Motor neuron (in vitro differentiated cells): ENCODE measurements around the gene HNRNPLL. TPM values are rescaled to one million over a fixed set of nuclear protein-coding genes. Genes with fewer than 3 reads are reported as not detected.
A peak's percentile ranks its signal among the peaks of the same experiment; 100 is the strongest.

ENCODE experiments used
- ATAC-seq, 8 experiments: fragments of 200-7000 bp; cut with Tn5 transposase; replicated peaks in 6 of 8; 2 replicates each; pipeline ENCODE4 v1.8.0; 2021; ENCODE audit warnings: mild to moderate bottlenecking in 8 of 8, moderate library complexity in 8 of 8
- H3K27ac ChIP-seq, 2 donors: fragments of 250-450 bp; sonication (Bioruptor Pico); 2 replicates each; pipeline ENCODE4 v1.9.0; 2021; ENCODE audit warnings: antibody characterized with exemption in 2 of 2, mild to moderate bottlenecking in 2 of 2, moderate library complexity in 1 of 2
- H3K4me1 ChIP-seq, 2 donors: fragments of 250-450 bp; sonication (Bioruptor Pico); replicated peaks in 1 of 2; 2 replicates each; pipeline ENCODE4 v1.6.1; 2021; ENCODE audit warnings: antibody characterized with exemption in 2 of 2, mild to moderate bottlenecking in 2 of 2, moderate library complexity in 1 of 2
- H3K4me3 ChIP-seq, 5 donors: fragments of 250-450 bp; sonication (Bioruptor Pico); 2 replicates each; pipeline ENCODE4 v1.9.0; 2021; ENCODE audit warnings: antibody characterized with exemption in 5 of 5, mild to moderate bottlenecking in 5 of 5, moderate library complexity in 4 of 5
- WGBS, 10 experiments: fragments of 450-650 bp; shearing (Covaris generic); methylation state at CpG; one replicate each; pipeline ENCODE4 v1.0.0; 2022; 5-methylcytosine and 5-hydroxymethylcytosine counted together
- in situ Hi-C, 9 experiments: fragments of 400-800 bp; cut with MboI; loops; one replicate each; pipeline ENCODE4 v1.15.0; 2021; ENCODE audit warnings: low sequenced_read_pairs in 9 of 9, low pct_unique_long_range_greater_than_20kb in 2 of 9; ENCODE audit not compliant: unreplicated experiment in 9 of 9
- total RNA-seq, 8 experiments: library from RNA; unstranded; fragments of 300-600 nt; gene quantifications; 2 replicates each; pipeline versions ENCODE4 v1.2.3 to v1.2.4, GENCODE V29; 2022

The HNRNPLL gene
- total RNA-seq, 8 experiments from 2014 or later, result 28.2 to 71.5 (median 46.2) TPM

- Histone ChIP-seq H3K4me3 (peak overlapping the region; percentile 67 to 80 (median 70)), H3K4me1 (peaks cover 19 to 27% of the 10 kb centered on the region in 2 donors), H3K27ac (no peak overlapping the region)
- in situ Hi-C loops, result loop anchor here in 3 of 9 experiments (10.0 to 25.0 kb wide), 3 partner anchors 113 to 238 kb away; no protein-coding TSS in a partner anchor
- 1 to 56% (median 18%) methylated on average over 2 to 4 of the region's 4 CpGs; no CpG with 5 or more reads in 1 of the 10 experiments for WGBS, 10 experiments
- ATAC-seq, result no peak
Measured at GRCh38 chr2:38599706-38600105, 3.0 kb downstream of the HNRNPLL start.

GRCh38 chr2:38598991-38599295 is 3.8 kb downstream of the HNRNPLL start:
- 0 to 40% (median 0%) methylated on average over 1 of the region's 1 CpG; no CpG with 5 or more reads in 3 of the 10 experiments for WGBS, 10 experiments
- in situ Hi-C loops, result loop anchor here in 1 of 9 experiments (25.0 kb wide), 1 partner anchor 238 kb away; no protein-coding TSS in a partner anchor
- no peak for ATAC-seq
- peak overlapping the region in 1 of 5 donors; percentile 0 for H3K4me3 ChIP-seq
- no peak overlapping the region for H3K27ac ChIP-seq
- H3K4me1 ChIP-seq, result peaks cover 17 to 25% of the 10 kb centered on the region in 2 donors

GRCh38 chr2:38598200-38598990 is 4.3 kb downstream of the HNRNPLL start:
- WGBS, 10 experiments, result 60 to 100% (median 81%) methylated on average over 1 to 5 of the region's 5 CpGs
- H3K27ac ChIP-seq, result no peak overlapping the region
- no peak for ATAC-seq
- peak overlapping the region in 1 of 5 donors; percentile 0 for H3K4me3 ChIP-seq
- H3K4me1 ChIP-seq, result peaks cover 14 to 22% of the 10 kb centered on the region in 2 donors
- in situ Hi-C loops, result loop anchor here in 1 of 9 experiments (25.0 kb wide), 1 partner anchor 239 kb away; no protein-coding TSS in a partner anchor

GRCh38 chr2:38597115-38597514 is 5.6 kb downstream of the HNRNPLL start:
- WGBS, 10 experiments, result 84 to 100% (median 96%) methylated on average over 5 of the region's 5 CpGs
- Histone ChIP-seq H3K27ac (no peak overlapping the region), H3K4me1 (peaks cover 18 to 22% of the 10 kb centered on the region in 2 donors), H3K4me3 (no peak overlapping the region)
- in situ Hi-C loops, result loop anchor here in 1 of 9 experiments (25.0 kb wide), 1 partner anchor 240 kb away; no protein-coding TSS in a partner anchor
- no peak for ATAC-seq

- Histone ChIP-seq H3K4me3 (no peak overlapping the region), H3K4me1 (peaks cover 18 to 22% of the 10 kb centered on the region in 2 donors), H3K27ac (no peak overlapping the region)
- 91 to 100% (median 100%) methylated on average over 1 to 6 of the region's 6 CpGs for WGBS, 10 experiments
- ATAC-seq, result no peak
- in situ Hi-C loops, result loop anchor here in 1 of 9 experiments (25.0 kb wide), 1 partner anchor 241 kb away; no protein-coding TSS in a partner anchor
Measured at GRCh38 chr2:38596229-38596628, 6.5 kb downstream of the HNRNPLL start.

GRCh38 chr2:38592951-38593350 is 9.8 kb downstream of the HNRNPLL start:
- in situ Hi-C loops, result loop anchor here in 1 of 9 experiments (25.0 kb wide), 1 partner anchor 244 kb away; no protein-coding TSS in a partner anchor
- Histone ChIP-seq H3K4me3 (no peak overlapping the region), H3K4me1 (peaks cover 4 to 7% of the 10 kb centered on the region in 2 donors), H3K27ac (no peak overlapping the region)
- 0 to 93% (median 75%) methylated on average over 2 of the region's 2 CpGs; no CpG with 5 or more reads in 1 of the 10 experiments for WGBS, 10 experiments
- peak in 3 of 8 experiments; percentile 17 to 74 (median 52) for ATAC-seq

GRCh38 chr2:38591152-38591551 is 11.6 kb downstream of the HNRNPLL start:
- Histone ChIP-seq H3K4me1 (peaks cover 0 to 4% of the 10 kb centered on the region in 2 donors), H3K27ac (no peak overlapping the region), H3K4me3 (no peak overlapping the region)
- in situ Hi-C loops, result loop anchor here in 1 of 9 experiments (25.0 kb wide), 1 partner anchor 246 kb away; no protein-coding TSS in a partner anchor
- WGBS, 10 experiments, result 30 to 100% (median 80%) methylated on average over 1 to 2 of the region's 2 CpGs; no CpG with 5 or more reads in 1 of the 10 experiments
- ATAC-seq, result no peak

- no peak for ATAC-seq
- 86 to 100% (median 95%) methylated on average over 1 to 3 of the region's 3 CpGs for WGBS, 10 experiments
- in situ Hi-C loops, result loop anchor here in 1 of 9 experiments (25.0 kb wide), 1 partner anchor 247 kb away; no protein-coding TSS in a partner anchor
- Histone ChIP-seq H3K27ac (no peak overlapping the region), H3K4me1 (peaks cover 0 to 4% of the 10 kb centered on the region in 2 donors), H3K4me3 (no peak overlapping the region)
Measured at GRCh38 chr2:38590053-38590452, 12.7 kb downstream of the HNRNPLL start.

GRCh38 chr2:38586931-38587330 is 15.8 kb downstream of the HNRNPLL start:
- in situ Hi-C loops, result loop anchor here in 1 of 9 experiments (25.0 kb wide), 1 partner anchor 250 kb away; no protein-coding TSS in a partner anchor
- WGBS, 10 experiments, result 83 to 100% (median 94%) methylated on average over 2 to 3 of the region's 3 CpGs; no CpG with 5 or more reads in 1 of the 10 experiments
- Histone ChIP-seq H3K4me3 (no peak overlapping the region), H3K4me1 (no peaks in the 10 kb centered on the region), H3K27ac (no peak overlapping the region)
- no peak for ATAC-seq

GRCh38 chr2:38584881-38585280 is 17.8 kb downstream of the HNRNPLL start:
- WGBS, 10 experiments, result 86 to 100% (median 100%) methylated on average over 1 of the region's 1 CpG; no CpG with 5 or more reads in 3 of the 10 experiments
- ATAC-seq, result no peak
- Histone ChIP-seq H3K4me1 (no peaks in the 10 kb centered on the region), H3K27ac (no peak overlapping the region), H3K4me3 (no peak overlapping the region)
- in situ Hi-C loops, result loop anchor here in 1 of 9 experiments (25.0 kb wide), 1 partner anchor 252 kb away; no protein-coding TSS in a partner anchor

GRCh38 chr2:38583994-38584393 is 18.7 kb downstream of the HNRNPLL start:
- no peak overlapping the region for H3K27ac ChIP-seq
- no peaks in the 10 kb centered on the region for H3K4me1 ChIP-seq
- WGBS, 10 experiments, result 83 to 100% (median 94%) methylated on average over 1 to 5 of the region's 5 CpGs; no CpG with 5 or more reads in 2 of the 10 experiments
- no peak for ATAC-seq
- no peak overlapping the region for H3K4me3 ChIP-seq
- in situ Hi-C loops, result loop anchor here in 1 of 9 experiments (25.0 kb wide), 1 partner anchor 253 kb away; no protein-coding TSS in a partner anchor

- 66 to 100% (median 92%) methylated on average over 2 to 3 of the region's 3 CpGs for WGBS, 10 experiments
- no peak overlapping the region for H3K4me3 ChIP-seq
- in situ Hi-C loops, result loop anchor here in 1 of 9 experiments (25.0 kb wide), 1 partner anchor 254 kb away; no protein-coding TSS in a partner anchor
- H3K27ac ChIP-seq, result no peak overlapping the region
- ATAC-seq, result no peak
- no peaks in the 10 kb centered on the region for H3K4me1 ChIP-seq
Measured at GRCh38 chr2:38583524-38583923, 19.2 kb downstream of the HNRNPLL start.
